ENCODE results near the gene ST8SIA6. TPM values are rescaled to one million over a fixed set of nuclear protein-coding genes. Genes with fewer than 3 reads are reported as not detected.

ST8SIA6 gene
- total RNA-seq, 1 donor = 0.36 TPM

DNA sequence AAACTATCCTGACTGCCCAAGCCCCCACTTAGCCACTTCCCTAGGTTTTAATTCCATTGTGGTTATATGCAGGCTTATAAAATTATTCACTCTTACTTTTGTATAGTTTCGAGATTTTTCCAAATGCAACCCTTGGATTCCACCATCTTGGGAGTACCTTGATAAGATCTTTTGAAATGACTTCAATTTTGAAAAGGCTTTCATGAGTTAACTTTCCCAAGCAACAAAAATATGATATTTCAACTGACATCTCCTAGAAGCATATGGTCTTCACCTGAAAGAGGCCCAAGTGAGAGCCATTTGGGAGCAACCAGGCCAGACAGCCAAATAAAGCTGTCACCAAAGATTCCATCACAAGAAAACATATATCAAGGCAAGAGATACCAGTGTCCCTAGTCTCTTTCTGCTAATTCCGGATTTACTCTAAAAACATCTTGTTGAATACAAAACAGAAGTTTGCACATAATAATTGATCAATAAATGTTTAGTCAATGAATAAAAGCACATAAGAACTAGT lies 1.7 kb upstream of the ST8SIA6 start:
- TF ChIP-seq CTCF (IDR thresholded peaks at IDR 0.05; ENCODE audit: extremely low read depth, low read depth, low read length) = no peak
- Histone ChIP-seq H3K79me2 (ENCODE audit: insufficient read depth, low read length) (no peaks in the 10 kb centered on the region), H3K4me2 (ENCODE audit: insufficient read depth, low read length) (no peak overlapping the region), H3K36me3 (ENCODE audit: insufficient read depth, low read length) (no peaks in the 10 kb centered on the region), H3K4me1 (ENCODE audit: insufficient read depth, low read length) (peaks cover 5% of the 10 kb centered on the region), H3K27me3 (ENCODE audit: insufficient read depth, low read length) (peaks cover 21% of the 10 kb centered on the region), H3K27ac (ENCODE audit: low read depth, low read length) (no peak overlapping the region), H3K4me3 (ENCODE audit: insufficient read depth, low read length) (no peak overlapping the region), H2AFZ (ENCODE audit: low read length) (no peak overlapping the region), H3K9me3 (ENCODE audit: low read depth, low read length) (no peaks in the 10 kb centered on the region), H4K20me1 (ENCODE audit: insufficient read depth, low read length) (no peaks in the 10 kb centered on the region)
- no peak for DNase-seq (ENCODE audit: insufficient read length, low spot score, missing footprints)

DNA sequence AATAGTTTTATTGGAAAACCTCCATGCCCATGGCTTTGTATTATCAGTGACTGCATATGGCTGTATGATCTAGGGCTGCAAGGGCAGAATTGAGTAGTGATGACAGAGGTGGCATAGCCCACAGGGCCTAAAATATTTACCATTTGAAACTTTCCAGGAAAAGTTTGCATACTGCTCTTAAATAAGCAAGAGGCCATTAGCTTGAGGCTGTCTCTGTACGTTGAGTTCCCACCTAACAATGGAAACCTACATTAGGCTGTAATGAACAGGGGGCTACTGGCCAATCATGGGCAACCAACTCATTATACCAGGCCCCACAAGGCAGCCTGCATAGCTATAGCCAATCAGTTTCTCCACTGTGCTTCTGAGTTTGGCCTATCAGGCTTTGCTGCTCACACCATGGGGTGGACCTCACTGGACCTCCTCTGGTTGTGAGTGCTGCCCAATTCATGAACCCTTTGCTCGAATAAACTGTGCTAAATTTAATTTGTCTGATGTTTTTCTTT lies 673 bp upstream of the ST8SIA6 start:
- H3K79me2 ChIP-seq (ENCODE audit: insufficient read depth, low read length) = no peaks in the 10 kb centered on the region
- peak overlapping the region; percentile 67 for H3K4me3 ChIP-seq (ENCODE audit: insufficient read depth, low read length)
- no peak overlapping the region for H3K27ac ChIP-seq (ENCODE audit: low read depth, low read length)
- no peaks in the 10 kb centered on the region for H3K36me3 ChIP-seq (ENCODE audit: insufficient read depth, low read length)
- H2AFZ ChIP-seq (ENCODE audit: low read length) = no peak overlapping the region
- H3K4me1 ChIP-seq (ENCODE audit: insufficient read depth, low read length) = peaks cover 5% of the 10 kb centered on the region
- peaks cover 21% of the 10 kb centered on the region for H3K27me3 ChIP-seq (ENCODE audit: insufficient read depth, low read length)
- no peaks in the 10 kb centered on the region for H4K20me1 ChIP-seq (ENCODE audit: insufficient read depth, low read length)
- TF ChIP-seq CTCF (IDR thresholded peaks at IDR 0.05; ENCODE audit: extremely low read depth, low read depth, low read length) = no peak
- H3K4me2 ChIP-seq (ENCODE audit: insufficient read depth, low read length) = peak overlapping the region; percentile 83
- H3K9me3 ChIP-seq (ENCODE audit: low read depth, low read length) = peaks cover 1% of the 10 kb centered on the region
- DNase-seq (ENCODE audit: insufficient read length, low spot score, missing footprints) = peak; percentile 79

- Histone ChIP-seq H3K27ac (ENCODE audit: low read depth, low read length) (no peak overlapping the region), H3K9me3 (ENCODE audit: low read depth, low read length) (peaks cover 8% of the 10 kb centered on the region), H3K4me2 (ENCODE audit: insufficient read depth, low read length) (peak overlapping the region; percentile 83), H2AFZ (ENCODE audit: low read length) (peak overlapping the region; percentile 37), H3K27me3 (ENCODE audit: insufficient read depth, low read length) (peaks cover 21% of the 10 kb centered on the region), H3K4me3 (ENCODE audit: insufficient read depth, low read length) (peak overlapping the region; percentile 61), H3K36me3 (ENCODE audit: insufficient read depth, low read length) (no peaks in the 10 kb centered on the region), H3K79me2 (ENCODE audit: insufficient read depth, low read length) (no peaks in the 10 kb centered on the region), H3K4me1 (ENCODE audit: insufficient read depth, low read length) (peaks cover 5% of the 10 kb centered on the region), H4K20me1 (ENCODE audit: insufficient read depth, low read length) (no peaks in the 10 kb centered on the region)
- peak; percentile 95 for DNase-seq (ENCODE audit: insufficient read length, low spot score, missing footprints)
- no peak for TF ChIP-seq CTCF (IDR thresholded peaks at IDR 0.05; ENCODE audit: extremely low read depth, low read depth, low read length)
Observed at GRCh38 chr10:17453373-17454091, 863 bp downstream of the ST8SIA6 start.

GRCh38 chr10:17453035-17453372 lies 1.4 kb downstream of the ST8SIA6 start:
- H3K36me3 ChIP-seq (ENCODE audit: insufficient read depth, low read length) = no peaks in the 10 kb centered on the region
- no peak overlapping the region for H2AFZ ChIP-seq (ENCODE audit: low read length)
- no peak for DNase-seq (ENCODE audit: insufficient read length, low spot score, missing footprints)
- H3K27me3 ChIP-seq (ENCODE audit: insufficient read depth, low read length) = peaks cover 21% of the 10 kb centered on the region
- H3K27ac ChIP-seq (ENCODE audit: low read depth, low read length) = no peak overlapping the region
- H3K4me2 ChIP-seq (ENCODE audit: insufficient read depth, low read length) = peak overlapping the region; percentile 83
- H3K9me3 ChIP-seq (ENCODE audit: low read depth, low read length) = peaks cover 12% of the 10 kb centered on the region
- H3K4me3 ChIP-seq (ENCODE audit: insufficient read depth, low read length) = peak overlapping the region; percentile 61
- no peaks in the 10 kb centered on the region for H4K20me1 ChIP-seq (ENCODE audit: insufficient read depth, low read length)
- H3K79me2 ChIP-seq (ENCODE audit: insufficient read depth, low read length) = no peaks in the 10 kb centered on the region
- H3K4me1 ChIP-seq (ENCODE audit: insufficient read depth, low read length) = peaks cover 5% of the 10 kb centered on the region
- TF ChIP-seq CTCF (IDR thresholded peaks at IDR 0.05; ENCODE audit: extremely low read depth, low read depth, low read length) = no peak
